Panc1 (cell line): ENCODE results near the gene FAM83B.

ENCODE experiments used
- CTCF ChIP-seq: fragments of 450-650 bp; IDR thresholded peaks from 2 replicates; pipeline ENCODE4 v1.5.1; 2017; ENCODE audit warnings: mild to moderate bottlenecking
- POLR2AphosphoS5 ChIP-seq: IDR thresholded peaks from 2 replicates; pipeline ENCODE4 v1.6.1; 2012; ENCODE audit warnings: mild to moderate bottlenecking, low read depth, low read length, moderate library complexity
- TCF7L2 ChIP-seq: IDR thresholded peaks from 2 replicates; pipeline ENCODE4 v1.6.1; 2011; ENCODE audit warnings: mild to moderate bottlenecking, low read depth, low read length, inconsistent platforms

GRCh38 chr6:54935739-54936138, 89.2 kb downstream of the FAM83B start:
- TF ChIP-seq CTCF (no peak), TCF7L2 (no peak), POLR2AphosphoS5 (no peak)
